Activated CD4-positive, CD25-positive, alpha-beta regulatory T cell treated with anti-CD3 and anti-CD28 coated beads, Interleukin-2, amount 50 U/mL, for 72 hours (primary cell): ENCODE results near the gene GNG13.
"Not testable (repeated sequence)": the region's sequence is repeated elsewhere in the genome, so short reads cannot be mapped to it uniquely, and the experiment has no call there.

Experiments
- DNase-seq: peaks from one replicate; pipeline ENCODE4 v3.0.0; 2021

Gene GNG13, protein sequence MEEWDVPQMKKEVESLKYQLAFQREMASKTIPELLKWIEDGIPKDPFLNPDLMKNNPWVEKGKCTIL

GRCh38 chr16:799948-800833 is at the start of gene GNG13:
Gene GNG13 (minus strand): TSS chr16:800734. CDS start chr16:799077, 1,657 bp downstream.
- no peak for DNase-seq

DNA sequence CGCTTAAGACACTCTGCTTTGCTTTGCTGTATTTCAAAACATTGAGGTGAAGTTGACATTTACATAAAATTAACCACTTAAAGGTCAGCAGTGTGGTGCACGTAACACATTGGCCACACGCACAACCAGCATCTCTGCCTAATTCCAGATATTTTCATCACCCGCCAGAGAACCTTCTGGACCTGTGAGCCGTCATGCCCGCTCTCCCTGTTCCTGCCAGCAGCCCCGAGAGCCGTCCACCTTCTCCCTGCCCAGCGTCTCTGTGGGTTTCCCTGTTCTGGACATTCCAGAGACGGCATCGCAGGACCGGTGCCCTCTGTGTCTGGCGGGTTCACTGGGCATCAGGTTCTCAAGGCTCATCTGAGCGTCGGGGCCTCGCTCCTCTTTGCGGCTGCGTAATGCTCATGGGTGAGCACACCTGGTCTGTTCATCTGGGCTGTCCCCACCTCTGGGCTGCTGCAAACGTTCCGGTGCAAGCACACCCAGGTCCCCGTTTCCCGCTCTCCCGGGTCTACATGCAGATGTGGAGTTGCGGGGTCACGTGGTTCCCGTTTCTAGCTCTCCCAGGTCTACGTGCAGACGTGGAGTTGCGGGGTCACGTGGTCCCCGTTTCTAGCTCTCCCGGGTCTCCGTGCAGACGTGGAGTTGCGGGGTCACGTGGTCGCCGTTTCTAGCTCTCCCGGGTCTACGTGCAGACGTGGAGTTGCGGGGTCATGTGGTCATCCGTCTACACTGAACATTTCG is 48.1 kb upstream of the GNG13 start:
- DNase-seq: no peak

DNA sequence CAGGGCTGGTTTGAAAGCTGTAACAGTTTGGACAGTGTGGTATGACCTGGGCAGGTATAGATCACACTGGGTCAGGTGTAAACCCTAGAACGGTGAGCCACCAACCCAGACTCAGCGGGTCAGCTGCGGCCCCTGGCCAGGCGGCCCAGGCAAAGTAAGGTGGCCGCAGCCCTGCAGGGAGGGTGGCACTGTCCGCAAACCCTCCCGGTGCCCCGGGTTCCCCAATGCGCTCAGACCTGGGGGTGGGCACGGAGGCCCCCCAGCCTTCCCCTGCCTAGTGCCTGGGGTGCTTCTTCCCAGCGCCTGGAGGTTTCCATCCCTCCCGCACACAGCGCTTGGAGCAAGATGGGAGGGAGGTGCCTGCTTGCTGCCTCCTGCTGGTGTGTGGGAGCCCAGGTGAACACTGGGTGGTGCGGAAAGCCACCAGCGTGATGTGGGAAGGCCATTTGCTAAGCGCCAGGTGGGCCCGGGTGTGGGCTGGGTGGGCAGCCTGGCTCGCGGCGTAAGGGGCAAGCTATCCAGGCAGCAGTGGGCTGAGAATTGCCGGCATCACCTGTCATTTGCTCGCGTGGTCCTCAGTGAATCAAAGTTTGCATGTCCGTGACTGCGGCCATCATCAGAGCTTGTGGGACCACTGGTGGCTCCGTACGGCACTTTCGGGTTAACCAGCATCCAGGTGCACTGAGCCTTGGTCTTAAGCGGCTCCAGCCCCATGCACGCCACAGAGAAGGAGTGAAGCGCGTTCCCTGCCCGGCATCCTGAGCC is 47.3 kb upstream of the GNG13 start:
- DNase-seq: no peak

DNA sequence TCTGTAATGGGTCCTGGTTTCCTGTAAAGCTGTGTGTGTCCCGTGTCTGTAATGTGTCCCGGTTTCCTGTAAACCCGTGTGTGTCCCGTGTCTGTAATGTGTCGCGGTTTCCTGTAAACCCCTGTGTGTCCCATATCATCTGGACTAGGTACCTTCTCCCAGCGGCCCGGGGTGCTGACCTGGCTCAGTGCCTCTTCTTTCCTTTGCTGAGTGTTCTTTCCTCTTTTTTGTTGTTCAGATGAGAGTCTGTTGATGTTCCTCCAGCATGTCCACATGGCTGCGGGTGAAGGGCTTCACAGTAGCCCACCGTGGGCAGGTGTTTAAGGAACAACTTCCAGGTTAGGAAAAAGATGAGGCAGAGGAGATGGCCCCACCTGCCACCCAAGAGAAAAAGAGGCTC is 46.6 kb upstream of the GNG13 start:
- DNase-seq: no peak

GRCh38 chr16:845351-845745 is 44.8 kb upstream of the GNG13 start:
- no peak for DNase-seq

DNA sequence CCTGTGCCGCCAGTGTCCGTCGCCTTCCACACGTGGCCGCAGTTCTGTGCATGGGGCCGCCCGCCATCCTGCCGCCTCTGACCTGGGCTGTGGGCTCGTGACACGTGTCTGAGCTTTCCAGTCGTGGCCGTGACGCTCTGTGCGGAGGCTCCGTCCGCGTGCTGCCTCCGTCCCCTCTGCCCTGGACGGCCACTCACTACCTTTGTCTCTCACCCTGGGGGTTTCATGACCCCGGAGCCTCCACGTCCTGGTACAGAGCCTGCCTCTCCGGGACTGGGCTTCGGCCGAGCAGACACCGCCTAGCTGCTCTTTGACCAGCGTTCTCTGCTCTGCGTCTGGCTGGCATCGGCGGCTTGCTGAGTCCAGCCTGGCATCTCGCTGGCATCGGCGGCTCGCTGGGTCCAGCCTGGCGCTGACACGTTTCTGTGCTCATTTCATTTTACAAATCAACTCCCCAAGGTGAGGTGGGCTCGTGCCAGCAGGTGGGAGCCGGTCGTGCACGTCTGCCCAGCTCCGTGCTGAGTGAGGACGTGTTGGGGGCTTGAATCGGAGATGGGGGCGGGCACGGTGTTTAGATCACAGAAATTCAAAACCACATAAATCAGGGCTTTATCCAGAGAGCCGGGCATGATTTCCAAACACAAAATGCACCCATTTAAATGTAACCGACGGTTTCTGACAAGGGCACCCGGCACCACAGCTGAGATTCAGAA is 44.3 kb upstream of the GNG13 start:
- DNase-seq: no peak

DNA sequence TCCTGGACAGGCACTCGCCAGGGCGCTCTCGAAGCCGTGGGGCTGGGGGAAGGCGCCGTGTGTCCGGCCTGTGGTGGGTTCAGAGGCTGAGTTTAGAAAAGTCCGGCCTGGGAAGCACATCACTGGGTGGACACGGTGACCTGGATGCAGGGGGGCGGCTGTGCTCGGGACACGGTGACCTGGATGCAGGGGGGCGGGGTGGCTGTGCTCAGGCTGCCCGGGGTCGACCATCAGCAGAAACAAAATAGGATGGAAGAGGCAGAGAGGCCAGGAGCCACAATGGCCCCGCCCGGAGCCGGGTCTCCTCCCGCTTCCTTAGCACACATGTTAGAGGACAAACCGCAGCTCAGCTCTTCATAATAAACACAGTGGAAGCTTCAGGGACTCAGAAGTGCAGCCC is 43.2 kb upstream of the GNG13 start:
- no peak for DNase-seq

DNA sequence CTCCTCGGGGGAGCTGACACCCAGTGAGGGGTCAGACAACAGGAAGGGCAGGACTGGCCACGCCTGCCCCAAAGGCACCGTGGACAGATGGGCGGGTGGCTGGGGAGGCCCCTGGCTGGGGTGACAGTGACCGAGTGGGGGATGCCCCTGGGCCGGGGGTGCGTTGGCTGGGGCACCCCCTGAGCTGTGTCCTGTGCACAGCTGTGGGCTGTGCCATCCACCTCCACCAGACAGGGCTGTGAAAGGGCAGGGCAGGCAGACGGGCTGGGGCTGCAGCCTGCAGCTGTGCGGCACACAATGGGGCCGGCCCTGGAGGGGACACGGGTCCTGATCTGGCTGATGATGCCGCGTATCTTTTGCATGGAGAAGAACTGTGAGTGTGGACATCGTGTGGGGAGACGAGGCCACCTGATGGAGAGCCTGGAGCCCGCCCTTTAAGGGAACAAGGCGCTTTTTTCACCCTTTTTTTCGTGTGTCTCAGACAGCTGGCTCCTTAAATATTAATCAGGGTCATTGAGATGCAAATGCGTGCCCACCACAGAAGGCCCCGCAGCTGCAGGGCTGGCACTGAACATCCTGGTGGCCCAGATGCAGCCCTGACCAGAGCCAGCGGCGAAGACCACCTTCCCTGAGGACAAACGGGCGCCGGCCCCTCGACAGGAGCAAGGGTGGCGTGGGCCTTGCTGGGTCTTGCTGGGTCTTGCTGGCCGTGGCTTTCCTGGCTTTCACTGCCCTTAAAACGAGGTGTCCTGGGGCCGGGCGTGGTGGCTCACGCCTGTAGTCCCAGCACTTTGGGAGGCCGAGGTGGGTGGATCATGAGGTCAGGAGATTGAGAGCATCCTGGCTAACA is 42.4 kb upstream of the GNG13 start:
- no peak for DNase-seq

GRCh38 chr16:842061-842476 is 41.5 kb upstream of the GNG13 start:
- DNase-seq: no peak

DNA sequence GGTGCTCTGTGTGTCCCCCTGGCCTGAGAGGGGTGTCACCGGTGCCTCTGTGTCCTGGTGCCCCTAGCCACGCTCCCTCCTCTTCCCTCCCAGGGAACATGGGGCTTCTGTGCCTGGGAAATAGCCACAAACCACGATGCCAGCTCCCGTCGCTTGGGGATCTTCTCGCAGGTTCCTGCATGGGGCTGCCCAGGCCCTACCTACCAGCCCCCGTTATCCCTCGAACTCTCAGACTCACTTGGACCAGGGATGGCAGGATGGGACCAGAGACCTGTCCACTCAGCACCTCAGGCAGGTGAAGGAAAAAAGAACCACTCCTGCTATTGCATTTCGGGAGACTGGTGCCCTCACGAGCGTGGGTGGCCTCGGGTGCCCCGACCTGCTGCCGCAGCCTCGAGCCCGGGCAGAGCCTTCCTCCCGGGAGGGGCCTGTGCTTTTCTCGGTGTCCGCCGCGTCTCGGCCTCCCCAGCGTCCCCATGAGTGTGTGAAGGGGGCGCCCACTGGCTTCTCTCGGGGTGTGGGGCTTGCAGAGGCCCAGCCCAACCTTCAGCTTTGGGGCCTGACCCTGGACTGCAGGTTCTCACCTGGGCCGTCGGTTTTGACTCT is 41.0 kb upstream of the GNG13 start:
- DNase-seq: no peak

DNA sequence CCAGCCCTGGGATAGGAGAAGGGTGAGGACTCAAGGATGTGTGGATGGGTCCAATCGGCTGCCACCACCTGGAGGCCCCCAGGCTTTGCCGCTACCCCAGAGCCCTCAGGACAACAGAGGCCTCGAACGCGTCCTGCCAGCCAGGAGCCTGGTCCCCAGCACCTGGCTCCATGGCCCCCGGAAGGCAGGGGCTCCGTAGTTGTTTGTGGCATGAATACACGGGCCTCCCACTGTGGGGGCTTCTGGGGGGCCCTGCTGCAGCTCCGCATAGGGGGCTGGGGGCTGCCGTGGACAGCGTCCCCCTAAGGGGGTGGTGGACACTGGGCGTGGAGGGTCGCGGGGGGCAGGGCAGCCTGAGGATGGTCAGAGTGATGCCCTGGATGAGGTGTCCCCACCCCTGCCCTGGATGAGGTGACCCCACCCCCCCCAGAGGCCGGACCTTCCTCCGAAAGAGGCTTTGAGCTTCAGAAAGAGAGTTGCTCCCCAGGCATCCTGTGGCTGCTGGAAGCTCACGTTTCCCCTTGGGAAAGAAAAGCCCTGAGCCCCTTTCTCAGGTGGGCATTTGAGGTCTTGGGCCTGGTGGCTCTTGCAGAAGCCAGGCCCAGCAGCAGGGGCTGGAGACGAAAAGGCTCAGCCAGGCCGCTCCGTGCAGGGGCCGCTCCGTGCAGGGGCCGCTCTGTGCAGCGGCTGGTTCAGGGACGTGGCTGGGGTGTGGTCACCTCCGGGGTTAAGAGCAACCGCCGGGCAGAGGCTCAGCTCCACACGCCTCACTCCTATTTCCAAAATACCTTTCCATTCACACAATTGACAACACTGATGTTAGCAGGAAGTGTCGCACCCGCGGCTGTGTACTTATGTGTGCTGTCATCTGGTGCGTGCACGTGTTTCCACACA is 40.3 kb upstream of the GNG13 start:
- no peak for DNase-seq

DNA sequence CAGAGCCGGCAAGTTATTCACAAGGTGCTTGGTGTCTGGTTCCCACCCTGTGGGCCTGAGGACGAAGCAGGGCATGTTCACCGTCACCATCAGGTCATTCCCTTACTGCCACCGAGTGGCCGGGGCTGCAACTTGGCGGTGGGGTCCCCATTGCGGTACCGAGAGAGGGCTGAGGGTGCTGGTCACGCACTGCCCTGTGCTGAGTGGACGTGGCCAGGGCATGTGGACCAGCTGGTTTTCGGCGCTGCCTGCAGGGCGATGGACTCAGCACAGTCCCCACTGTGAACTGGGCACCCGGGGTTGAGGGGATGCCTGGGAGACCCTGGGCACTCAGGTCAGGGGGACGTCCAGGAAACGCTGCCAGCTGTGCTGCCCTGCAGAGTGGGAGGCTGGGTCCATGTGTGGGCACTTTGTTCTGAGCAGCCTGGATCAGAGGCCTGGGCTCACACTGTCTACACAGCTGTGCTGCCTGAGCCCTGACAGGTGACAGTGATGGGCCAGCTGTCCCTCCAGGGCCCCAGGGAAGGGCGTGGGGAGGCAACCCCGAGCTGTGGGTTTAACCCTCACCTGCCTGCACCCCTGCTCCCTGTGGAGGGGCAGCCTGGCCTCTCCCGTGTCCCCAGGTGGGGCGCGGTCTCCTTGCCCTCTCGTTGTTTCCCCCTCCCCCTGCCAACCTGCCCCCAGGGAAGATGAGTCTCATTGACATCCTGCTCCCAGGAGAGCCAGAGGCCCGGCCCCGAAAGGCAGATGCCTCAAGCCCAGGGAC is 39.3 kb upstream of the GNG13 start:
- no peak for DNase-seq

- DNase-seq: no peak
Measured at GRCh38 chr16:838741-839140, 38.2 kb upstream of the GNG13 start.

GRCh38 chr16:836822-837221 is 36.3 kb upstream of the GNG13 start:
- DNase-seq: not testable (repeated sequence)

GRCh38 chr16:836221-836620 is 35.7 kb upstream of the GNG13 start:
- DNase-seq: no peak

- no peak for DNase-seq
Measured at GRCh38 chr16:835373-835772, 34.8 kb upstream of the GNG13 start.

DNA sequence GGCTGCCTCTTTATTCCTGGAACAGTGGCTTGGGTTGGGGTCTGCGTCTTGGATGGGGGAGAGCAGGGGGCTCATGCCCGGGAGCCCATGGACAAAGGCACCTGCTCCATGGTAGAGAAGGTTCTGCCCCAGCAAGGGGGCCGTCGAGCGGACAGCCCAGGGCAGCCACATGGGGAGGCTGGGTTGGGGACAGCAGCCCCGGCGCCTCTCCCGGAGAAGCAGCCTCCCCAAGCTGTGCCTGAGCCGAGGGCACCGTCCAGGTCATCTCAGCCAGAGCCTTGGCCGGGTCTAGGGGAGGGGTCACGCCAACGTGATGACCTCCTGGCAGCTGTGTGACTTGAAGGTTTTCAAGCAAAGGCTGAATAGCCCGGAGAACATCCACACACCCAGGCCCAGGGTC is 32.9 kb upstream of the GNG13 start:
- DNase-seq: no peak

DNA sequence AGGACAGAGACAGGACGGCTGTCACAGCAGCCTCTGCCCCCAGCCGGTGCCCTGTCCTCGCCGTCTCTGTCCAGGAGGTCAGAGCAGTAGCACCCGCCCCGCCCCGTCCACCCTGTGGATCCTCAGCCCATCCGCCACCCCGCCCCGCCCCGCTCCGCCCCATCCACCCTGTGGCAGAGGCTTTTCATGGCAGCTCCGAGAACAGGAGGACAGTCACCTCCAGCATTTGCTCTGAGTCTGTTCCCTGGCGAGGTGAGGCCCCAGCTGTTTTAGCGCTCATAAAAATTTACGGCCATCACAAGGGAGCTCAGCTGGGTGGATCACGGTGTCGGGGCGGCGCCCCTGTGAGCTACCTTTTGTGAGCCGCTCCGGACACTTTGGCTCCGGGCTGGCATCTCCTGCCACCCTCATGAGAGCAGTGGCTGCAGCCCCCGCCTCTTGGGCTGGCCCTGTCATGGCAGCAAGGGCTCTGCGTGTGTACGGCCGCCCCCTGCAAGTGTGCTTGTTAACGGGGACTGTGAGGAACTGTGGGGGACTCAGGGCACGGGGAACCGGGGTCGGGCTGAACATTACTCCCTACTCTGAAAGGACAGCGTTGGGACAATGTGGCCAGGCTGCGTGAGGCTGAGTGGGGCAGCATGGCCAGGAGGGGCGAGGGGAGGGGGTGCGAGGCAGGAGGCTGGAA is 32.3 kb upstream of the GNG13 start:
- no peak for DNase-seq
